ENCODE data around the gene FAM53A.

FAM53A gene

GRCh38 chr4:1683736-1684505 lies at the start of gene FAM53A:
Gene FAM53A, minus strand, starts transcription at chr4:1684313. Its CDS starts 15,572 bp downstream, at chr4:1668741.
- DNase-seq (ENCODE audit: low read depth in 3 of 3, low spot score in 1 of 3) = peak in 2 of 3 donors; percentile 25 to 82

- no peak for DNase-seq (ENCODE audit: low read depth in 3 of 3, low spot score in 1 of 3)
Observed at GRCh38 chr4:1732911-1733310, 48.8 kb upstream of the FAM53A start.

- DNase-seq (ENCODE audit: low read depth in 3 of 3, low spot score in 1 of 3) = no peak
Observed at GRCh38 chr4:1731180-1731579, 47.1 kb upstream of the FAM53A start.

GRCh38 chr4:1730532-1731135 lies 46.5 kb upstream of the FAM53A start:
- DNase-seq (ENCODE audit: low read depth in 3 of 3, low spot score in 1 of 3) = no peak

- DNase-seq (ENCODE audit: low read depth in 3 of 3, low spot score in 1 of 3) = no peak
Observed at GRCh38 chr4:1728061-1728980, 44.2 kb upstream of the FAM53A start.

- DNase-seq (ENCODE audit: low read depth in 3 of 3, low spot score in 1 of 3) = no peak
Observed at GRCh38 chr4:1727117-1728031, 43.3 kb upstream of the FAM53A start.

GRCh38 chr4:1726146-1726934 lies 42.2 kb upstream of the FAM53A start:
- peak; percentile 80 to 92 (median 80) for DNase-seq (ENCODE audit: low read depth in 3 of 3, low spot score in 1 of 3)

GRCh38 chr4:1725521-1725920 lies 41.4 kb upstream of the FAM53A start:
- DNase-seq (ENCODE audit: low read depth in 3 of 3, low spot score in 1 of 3) = no peak

- no peak for DNase-seq (ENCODE audit: low read depth in 3 of 3, low spot score in 1 of 3)
Observed at GRCh38 chr4:1723131-1723801, 39.2 kb upstream of the FAM53A start.

GRCh38 chr4:1722551-1723118 lies 38.5 kb upstream of the FAM53A start:
- no peak for DNase-seq (ENCODE audit: low read depth in 3 of 3, low spot score in 1 of 3)

GRCh38 chr4:1721666-1722550 lies 37.8 kb upstream of the FAM53A start:
- DNase-seq (ENCODE audit: low read depth in 3 of 3, low spot score in 1 of 3) = no peak

- DNase-seq (ENCODE audit: low read depth in 3 of 3, low spot score in 1 of 3) = peak; percentile 86 to 91 (median 90)
Observed at GRCh38 chr4:1721003-1721665, 37.0 kb upstream of the FAM53A start, which contains the start of the genes TACC3 and TMEM129. Gene TACC3, plus strand, starts transcription at chr4:1721521. Its CDS starts 1,901 bp downstream, at chr4:1723422. Gene TMEM129, minus strand, starts transcription at chr4:1721323. Its CDS starts 486 bp downstream, at chr4:1720837.

GRCh38 chr4:1720163-1720983 lies 36.3 kb upstream of the FAM53A start:
- peak in 1 of 3 donors; percentile 32 for DNase-seq (ENCODE audit: low read depth in 3 of 3, low spot score in 1 of 3)

GRCh38 chr4:1718095-1718850 lies 34.2 kb upstream of the FAM53A start:
- no peak for DNase-seq (ENCODE audit: low read depth in 3 of 3, low spot score in 1 of 3)
